ENCODE measurements around the gene EEF1G.

The EEF1G gene

DNA sequence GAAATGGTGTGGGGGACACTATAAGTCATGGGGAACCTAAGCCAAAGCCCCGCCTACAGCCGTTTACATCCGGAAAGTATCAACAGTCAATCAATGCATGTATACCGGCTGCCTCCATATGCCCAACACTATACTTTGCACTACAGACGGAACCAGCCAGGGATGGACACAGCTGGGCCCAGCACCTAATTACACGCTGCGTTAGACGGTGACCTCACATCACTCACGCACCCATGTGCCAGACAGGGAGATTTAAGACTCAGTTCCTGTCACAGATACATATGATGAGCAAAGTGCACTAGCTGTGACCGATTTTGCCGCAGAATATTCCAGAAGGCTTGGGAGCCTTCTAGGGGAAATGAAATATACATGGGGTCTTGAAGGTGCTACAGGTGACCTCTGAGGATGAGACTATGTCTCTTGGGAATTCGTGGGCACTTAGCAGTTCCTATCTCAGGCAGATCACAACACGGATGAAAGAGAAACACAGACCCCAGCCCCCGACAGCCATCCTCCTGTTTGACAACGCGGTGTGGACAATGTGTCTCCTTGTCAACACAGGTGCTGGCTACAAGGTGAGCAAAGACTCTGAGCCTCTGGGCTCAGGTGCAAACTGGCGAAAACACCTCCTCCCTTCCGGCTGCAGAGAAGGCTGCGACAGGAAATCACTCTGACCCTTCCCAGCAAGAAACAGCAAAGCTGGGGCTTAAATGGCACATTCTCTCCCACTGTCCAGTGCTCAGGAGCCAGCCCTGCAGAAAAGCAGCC is 35.0 kb downstream of the EEF1G start:
- DNase-seq = no peak

DNA sequence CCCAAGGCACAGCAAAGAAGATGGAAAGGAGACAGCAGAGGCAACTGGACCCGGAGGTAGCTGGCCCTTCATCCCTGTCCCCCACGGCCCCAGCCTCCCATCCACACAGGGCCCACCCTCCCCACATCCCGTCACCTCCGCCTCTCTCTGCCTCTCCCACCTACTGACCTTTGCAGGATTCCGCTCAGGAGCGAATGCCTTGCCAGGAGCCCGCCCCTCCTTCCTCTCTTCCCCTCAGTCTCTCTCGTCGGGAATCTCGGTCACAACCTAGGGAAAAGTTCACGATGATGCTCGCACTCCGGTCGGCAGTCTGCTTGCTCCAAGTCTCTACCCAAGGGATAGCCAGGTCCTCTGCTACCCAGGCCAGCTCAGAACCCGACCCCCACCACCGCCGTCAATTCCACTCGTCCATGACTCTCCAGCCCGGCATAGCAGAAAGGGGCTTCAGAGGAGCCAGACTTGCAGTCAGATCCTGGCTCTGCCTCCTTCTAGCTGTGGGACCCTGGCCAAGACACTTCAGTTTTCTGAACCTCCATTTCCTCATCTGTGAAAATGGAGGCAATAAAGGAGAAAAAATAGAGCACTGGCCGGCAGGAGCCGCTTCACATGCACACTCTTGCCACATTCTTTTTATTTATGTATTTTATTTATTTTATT is 37.3 kb downstream of the EEF1G start:
- no peak for DNase-seq

DNA sequence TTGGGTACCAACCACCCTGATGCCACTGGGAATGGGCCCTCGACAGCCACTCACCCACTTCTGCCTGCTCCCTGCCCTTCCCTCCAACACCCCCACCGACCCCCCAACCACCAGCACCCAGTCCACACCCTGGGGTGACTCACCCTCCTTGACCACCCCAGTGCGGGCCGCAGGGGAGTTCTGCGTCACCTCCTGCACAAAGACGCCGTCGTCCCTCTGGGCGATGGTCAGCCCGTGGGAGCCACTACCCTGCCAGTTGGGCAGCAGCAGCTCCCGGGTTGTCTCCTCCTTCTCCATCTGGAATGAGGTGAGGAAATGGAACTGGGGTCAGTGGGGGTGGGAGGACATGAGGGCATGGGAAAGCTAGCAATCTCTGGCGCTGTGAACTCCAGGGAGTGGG is 37.9 kb downstream of the EEF1G start:
- no peak for DNase-seq

DNA sequence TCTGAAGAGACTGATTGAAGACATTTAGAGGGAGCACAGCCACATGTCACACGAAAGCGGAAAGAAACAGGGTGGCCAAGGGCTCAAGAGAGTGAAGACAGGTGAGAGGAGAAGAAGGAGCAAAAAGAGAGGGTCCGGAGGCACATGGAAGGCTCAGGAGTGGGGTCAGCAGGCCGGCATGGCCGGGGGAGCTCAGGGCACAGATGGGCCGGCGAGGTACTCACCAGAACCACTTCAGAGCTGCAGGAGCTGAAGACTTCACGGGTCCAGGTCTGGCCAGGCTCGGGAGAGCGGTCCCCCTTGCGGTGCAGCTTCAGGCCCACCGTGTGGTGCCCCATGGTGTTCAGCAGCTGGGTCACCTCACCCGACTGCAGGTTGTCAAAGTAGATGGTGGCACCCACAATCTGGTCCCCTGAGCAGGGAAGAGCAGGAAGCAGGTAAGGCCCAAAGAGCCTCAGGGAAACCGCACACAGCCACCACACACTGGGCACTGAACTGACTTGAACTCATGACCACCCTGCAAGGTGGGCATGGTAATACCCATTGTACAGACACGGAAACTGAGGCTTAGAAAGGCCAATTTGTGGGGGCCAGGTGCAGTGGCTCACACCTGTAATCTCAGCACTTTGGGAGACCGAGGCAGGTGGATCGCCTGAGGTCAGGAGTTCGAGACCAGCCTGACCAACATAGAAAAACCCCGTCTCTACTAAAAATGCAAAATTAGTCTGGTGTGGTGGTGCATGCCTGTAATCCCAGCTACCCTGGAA is 38.7 kb downstream of the EEF1G start:
- DNase-seq = no peak

DNA sequence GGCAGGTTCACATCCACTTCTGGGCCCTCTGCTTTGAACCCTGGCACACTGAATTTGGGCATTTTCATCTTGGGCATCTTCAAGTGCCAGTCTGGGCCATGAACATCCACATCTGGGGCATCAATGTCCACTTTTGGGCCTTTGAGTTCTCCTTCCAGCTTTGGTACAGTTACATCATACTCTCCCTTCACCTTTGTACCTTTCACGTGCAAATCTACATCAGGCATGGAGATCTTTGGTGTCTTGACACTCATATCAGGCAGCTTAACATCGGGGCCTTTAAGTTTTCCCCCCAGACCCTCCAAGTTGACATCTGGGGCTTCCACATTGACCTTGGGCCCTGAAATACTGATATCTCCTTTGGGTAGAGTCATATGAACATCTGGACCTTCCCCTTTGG is 41.6 kb downstream of the EEF1G start:
- no peak for DNase-seq

DNA sequence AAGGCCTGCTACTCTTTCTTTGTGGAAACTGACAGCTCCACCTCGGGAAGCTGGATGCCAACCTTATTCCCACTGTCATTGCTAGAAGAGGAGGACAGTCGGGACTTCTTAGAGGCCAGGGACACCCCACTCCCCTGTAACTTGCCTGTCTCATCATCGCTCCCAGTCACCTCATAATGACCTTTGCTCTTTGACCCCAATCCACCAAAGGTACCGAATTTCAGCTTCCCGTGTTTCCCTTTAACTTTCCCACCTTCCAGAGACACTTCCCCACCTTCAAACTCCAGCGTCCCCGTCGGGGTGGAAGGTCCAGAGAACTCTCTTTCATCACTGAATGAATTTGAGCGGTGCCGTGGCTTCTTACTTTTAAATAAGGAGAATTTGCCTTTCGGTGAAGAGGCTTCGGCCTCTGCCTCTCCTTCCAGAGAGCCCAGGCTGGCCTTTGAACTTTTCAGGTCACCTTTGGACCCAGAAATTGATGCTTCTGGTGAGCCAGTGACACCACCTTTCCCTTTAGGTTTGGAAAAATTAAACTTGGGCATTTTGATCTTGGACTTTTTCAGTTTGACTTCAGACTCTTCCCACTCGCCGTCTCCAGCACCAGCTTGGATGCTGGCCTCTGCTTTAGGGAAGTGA is 56.8 kb downstream of the EEF1G start:
- DNase-seq = no peak

DNA sequence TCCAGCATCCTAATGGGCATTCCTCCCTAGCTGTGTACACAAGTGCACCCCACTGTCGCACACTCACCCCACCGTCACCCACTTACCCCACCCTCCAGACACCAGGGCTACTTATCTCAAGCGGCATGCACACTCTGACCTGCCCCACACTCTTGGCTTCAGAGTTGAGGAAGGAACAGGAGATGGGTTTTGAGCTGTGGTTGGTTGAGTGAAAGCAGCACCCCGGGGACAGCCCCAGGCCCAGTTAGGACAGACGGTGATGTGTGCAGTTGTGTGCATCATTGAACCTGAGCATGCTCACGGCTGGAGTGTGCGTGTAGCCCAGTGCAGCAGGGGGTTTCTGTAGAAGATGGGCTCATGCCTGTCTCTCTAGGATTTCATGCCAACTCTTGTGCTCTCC is 59.5 kb downstream of the EEF1G start:
- DNase-seq = no peak

DNA sequence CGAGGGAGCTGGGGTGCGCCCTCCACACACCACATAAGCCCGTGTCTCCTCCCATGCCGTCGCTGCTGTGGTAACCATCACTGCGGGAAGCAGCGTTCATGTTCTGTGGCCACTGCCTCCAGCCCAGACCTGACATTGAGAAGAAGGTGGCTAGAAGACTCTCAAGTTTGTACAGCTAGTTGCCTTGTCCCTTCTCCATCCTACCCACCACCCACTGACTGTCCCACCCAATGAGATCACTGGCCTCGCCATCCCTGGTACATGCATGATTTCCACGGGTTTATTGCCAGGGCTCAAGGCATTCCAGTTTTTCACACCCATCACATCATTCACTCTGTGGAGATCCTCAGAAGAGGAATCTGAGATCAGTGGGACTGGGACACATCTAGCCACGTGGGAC is 60.1 kb downstream of the EEF1G start:
- DNase-seq = no peak

DNA sequence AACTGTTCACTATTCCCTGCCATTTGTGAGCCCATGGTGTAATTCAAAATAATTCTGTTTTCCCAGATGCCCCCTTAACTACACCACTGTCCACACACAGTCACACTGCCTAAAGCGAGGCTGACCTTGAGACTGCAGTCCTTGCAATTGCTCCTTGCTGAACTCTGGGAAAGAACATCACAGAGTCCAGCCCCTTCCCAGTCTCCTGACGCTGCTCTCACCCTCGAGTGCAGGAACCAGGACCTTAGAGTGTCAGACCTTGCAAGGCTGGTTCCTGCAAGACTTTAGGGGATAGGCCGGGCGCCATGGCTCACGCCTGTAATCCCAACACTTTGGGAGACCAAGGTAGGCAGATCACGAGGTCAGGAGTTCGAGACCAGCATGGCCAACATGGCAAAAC is 60.7 kb downstream of the EEF1G start:
- DNase-seq = no peak
